ENCODE measurements around the gene CASKIN1.

- TF ChIP-seq EP300 (IDR thresholded peaks at IDR 0.05) (no peak), CTCF (IDR thresholded peaks at IDR 0.05) (no peak)
These were observed 29.3 kb downstream of the CASKIN1 start for GRCh38 chr16:2167068-2167638.
